ENCODE measurements around the gene WASL. TPM values are rescaled to one million over a fixed set of nuclear protein-coding genes. Genes with fewer than 3 reads are reported as not detected.

The WASL gene
- total and polyA plus RNA-seq, 10 of the 15 experiments (the other 5 are each of a cell fraction or from before 2014, with no cell fraction given): 2.0 to 6.4 (median 3.5) TPM

- no peak for TF ChIP-seq ATF3 (IDR thresholded peaks at IDR 0.05; ENCODE audit: borderline replicate concordance, extremely low read depth, low read depth, low read length)
- no peak for TF ChIP-seq MAX (IDR thresholded peaks at IDR 0.05; ENCODE audit: low read depth, low read length)
- TF ChIP-seq HDAC6 (IDR thresholded peaks at IDR 0.05; ENCODE audit: unreplicated experiment): no peak
- no peak for TF ChIP-seq RB1 (IDR thresholded peaks at IDR 0.05; ENCODE audit: borderline replicate concordance)
- no peak for TF ChIP-seq MTA2 (IDR thresholded peaks at IDR 0.05; ENCODE audit: low read depth)
- no peak for TF ChIP-seq SREBF1 (IDR thresholded peaks at IDR 0.05; ENCODE audit: low read length)
- TF ChIP-seq BRCA1 (IDR thresholded peaks at IDR 0.05; ENCODE audit: low read depth, low read length): no peak
- no peak for TF ChIP-seq ELK1 (IDR thresholded peaks at IDR 0.05; ENCODE audit: low read depth, low read length)
Observed at GRCh38 chr7:123761729-123762128, 12.9 kb upstream of the WASL start (continued).

GRCh38 chr7:123757095-123757494, 8.3 kb upstream of the WASL start:
- DNase-seq (ENCODE audit: low read depth, low spot score): no peak
- 46% methylated on average over 1 of the region's 1 CpG for WGBS (ENCODE audit: insufficient coverage, insufficient replicate concordance, low lambda C conversion rate, missing lambda C conversion rate)
- no peak overlapping the region for H2AFZ ChIP-seq (ENCODE audit: control insufficient read depth, low read depth, low read length)
- SMC1A ChIA-PET (ENCODE audit: uncharacterized antibody, unreplicated experiment): interaction anchor here (0.9 to 5.6 kb wide), 4 partner anchors 10 to 115 kb away, joined by 3 to 29 read pairs (median 4); no protein-coding TSS in a partner anchor
- peaks cover 6% of the 10 kb centered on the region; the same call in 1 of the 2 replicates for H3K4me1 ChIP-seq (ENCODE audit: control insufficient read depth, insufficient read depth, low read length)
- H3K4me2 ChIP-seq (ENCODE audit: control insufficient read depth, insufficient read depth): no peak overlapping the region
- no peak overlapping the region for H3K4me3 ChIP-seq
- no peaks in the 10 kb centered on the region for H3K79me2 ChIP-seq (ENCODE audit: control insufficient read depth, insufficient read depth, low read length)
- BruUV-seq (replicated peaks): no TSS peak
- H3K36me3 ChIP-seq (ENCODE audit: control insufficient read depth in 2 of 2, insufficient read depth in 2 of 2, low read length in 1 of 2): no peaks in the 10 kb centered on the region
- H3K9me3 ChIP-seq (replicated peaks; ENCODE audit: control insufficient read depth, insufficient read depth, low read length): no peaks in the 10 kb centered on the region; the same call in 2 of the 3 replicates
- CTCF ChIA-PET: interaction anchor here (1.6 kb wide), 1 partner anchor 108 kb away, joined by 5 read pairs; no protein-coding TSS in a partner anchor
- H4K20me1 ChIP-seq (ENCODE audit: control insufficient read depth, insufficient read depth): no peaks in the 10 kb centered on the region
- in situ Hi-C loops (cut with MboI): no loop called here
- FAIRE-seq: no peak
- RAD21 ChIA-PET (ENCODE audit: unreplicated experiment): no interaction called here
- H3K27me3 ChIP-seq (replicated peaks in 1 of 2; ENCODE audit: control insufficient read depth in 2 of 2, insufficient read depth in 2 of 2, low read length in 1 of 2): no peaks in the 10 kb centered on the region
- H3K27ac ChIP-seq (ENCODE audit: control insufficient read depth, insufficient read depth): no peak overlapping the region
- no peak for ATAC-seq
- TF ChIP-seq SMAD1 (IDR thresholded peaks at IDR 0.05; ENCODE audit: low read depth, partially characterized antibody) (no peak), FOS (IDR thresholded peaks at IDR 0.05; ENCODE audit: borderline replicate concordance, extremely low read depth, insufficient read length) (no peak), SIN3A (IDR thresholded peaks at IDR 0.05; ENCODE audit: low read depth, low read length) (no peak), ZSCAN29 (IDR thresholded peaks at IDR 0.05) (no peak), FOXK2 (IDR thresholded peaks at IDR 0.05) (no peak), TCF3 (IDR thresholded peaks at IDR 0.05; ENCODE audit: borderline replicate concordance, insufficient read depth, low read depth, low read length) (no peak), ETV6 (conservative IDR thresholded peaks at IDR 0.05 in 1 of 2, IDR thresholded peaks at IDR 0.05 in 1 of 2; ENCODE audit: borderline replicate concordance in 1 of 2, low read depth in 1 of 2) (no peak), E2F4 (IDR thresholded peaks at IDR 0.05; ENCODE audit: low read depth, low read length) (no peak), CBFB (IDR thresholded peaks at IDR 0.05; ENCODE audit: low read depth) (no peak), SRF (IDR thresholded peaks at IDR 0.05; ENCODE audit: low read depth in 2 of 2, low read length in 2 of 2) (no peak), CREM (IDR thresholded peaks at IDR 0.05; ENCODE audit: low read depth) (no peak), ZZZ3 (IDR thresholded peaks at IDR 0.05; ENCODE audit: control insufficient read depth, insufficient read length, low read depth) (no peak), KDM1A (IDR thresholded peaks at IDR 0.05; ENCODE audit: borderline replicate concordance) (no peak)
- intact Hi-C loops (cut with micrococcal nuclease; ENCODE audit: unreplicated experiment): no loop called here
- no peak overlapping the region for H3K9ac ChIP-seq (ENCODE audit: control insufficient read depth, insufficient read depth, low read length)
- POLR2A ChIA-PET: no interaction called here
